Right cardiac atrium (tissue), 5 donors: ENCODE results near the gene TOMM40. TPM values are rescaled to one million over a fixed set of nuclear protein-coding genes. Genes with fewer than 3 reads are reported as not detected.
A peak's percentile ranks its signal among the peaks of the same experiment; 100 is the strongest.

ENCODE experiments used
- ATAC-seq, 2 donors: fragments of 200-7000 bp; cut with Tn5 transposase; one replicate each; pipeline versions ENCODE4 v1.8.0 to v1.9.1; 2020; ENCODE audit warnings: moderate library complexity in 2 of 2, mild to moderate bottlenecking in 1 of 2
- DNase-seq, 3 donors: peaks; one replicate each; pipeline ENCODE4 v3.0.0-alpha.2; 2020
- H3K27ac ChIP-seq: one replicate; pipeline ENCODE4 v1.5.1; 2013; ENCODE audit warnings: mild to moderate bottlenecking, low read length, control low read depth, moderate library complexity
- H3K27me3 ChIP-seq: one replicate; pipeline ENCODE4 v1.6.1; 2013; ENCODE audit not compliant: control insufficient read depth, insufficient read depth
- H3K4me1 ChIP-seq: one replicate; pipeline ENCODE4 v1.6.1; 2013; ENCODE audit warnings: low read length; ENCODE audit not compliant: control insufficient read depth, insufficient read depth
- H3K4me3 ChIP-seq: one replicate; pipeline ENCODE4 v1.5.1; 2013; ENCODE audit warnings: low read length, control low read depth
- H3K9me3 ChIP-seq: one replicate; pipeline ENCODE4 v1.6.1; 2013; ENCODE audit warnings: low read length; ENCODE audit not compliant: control insufficient read depth
- WGBS: extraction: QIAGEN DNeasy Blood & Tissue Kit; methylation state at CpG from one replicate; pipeline ENCODE4 v1.1.7; 2013; 5-methylcytosine and 5-hydroxymethylcytosine counted together
- intact Hi-C, 4 donors: fragments of 100-400 bp; cut with DNase I; formaldehyde crosslinking; loops; one replicate each; pipeline versions ENCODE4 v1.11.0 to v1.14.0; 2022 to 2023
- polyA plus RNA-seq: library from polyadenylated mRNA; stranded (reverse); fragments of 200-250 nt; gene quantifications from one replicate; pipeline ENCODE4 v1.2.3, GENCODE V29; 2013
- total RNA-seq, 4 donors: library from RNA; stranded (reverse); fragmentation: NEBNext Ultra II Directional; extraction: Animal tissue kit (Norgen Biotek cat#: 25700); gene quantifications; one replicate each; pipeline ENCODE4 v1.2.1, GENCODE V29; 2021
- donor health status: healthy with polysubstance abuse.
- donor health status: DM: no; HTN: yes; CAD: no.
- donor health status: DM: no; HTN: no; CAD: no.
- donor health status: DM: no; HTN: yes; CAD: no; lungs with severe emphysema.
- donor health status: DM: yes; HTN: yes; CAD: no.

Gene TOMM40
- total and polyA plus RNA-seq, 5 donors, result 36.7 to 51.4 (median 46.5) TPM

DNA sequence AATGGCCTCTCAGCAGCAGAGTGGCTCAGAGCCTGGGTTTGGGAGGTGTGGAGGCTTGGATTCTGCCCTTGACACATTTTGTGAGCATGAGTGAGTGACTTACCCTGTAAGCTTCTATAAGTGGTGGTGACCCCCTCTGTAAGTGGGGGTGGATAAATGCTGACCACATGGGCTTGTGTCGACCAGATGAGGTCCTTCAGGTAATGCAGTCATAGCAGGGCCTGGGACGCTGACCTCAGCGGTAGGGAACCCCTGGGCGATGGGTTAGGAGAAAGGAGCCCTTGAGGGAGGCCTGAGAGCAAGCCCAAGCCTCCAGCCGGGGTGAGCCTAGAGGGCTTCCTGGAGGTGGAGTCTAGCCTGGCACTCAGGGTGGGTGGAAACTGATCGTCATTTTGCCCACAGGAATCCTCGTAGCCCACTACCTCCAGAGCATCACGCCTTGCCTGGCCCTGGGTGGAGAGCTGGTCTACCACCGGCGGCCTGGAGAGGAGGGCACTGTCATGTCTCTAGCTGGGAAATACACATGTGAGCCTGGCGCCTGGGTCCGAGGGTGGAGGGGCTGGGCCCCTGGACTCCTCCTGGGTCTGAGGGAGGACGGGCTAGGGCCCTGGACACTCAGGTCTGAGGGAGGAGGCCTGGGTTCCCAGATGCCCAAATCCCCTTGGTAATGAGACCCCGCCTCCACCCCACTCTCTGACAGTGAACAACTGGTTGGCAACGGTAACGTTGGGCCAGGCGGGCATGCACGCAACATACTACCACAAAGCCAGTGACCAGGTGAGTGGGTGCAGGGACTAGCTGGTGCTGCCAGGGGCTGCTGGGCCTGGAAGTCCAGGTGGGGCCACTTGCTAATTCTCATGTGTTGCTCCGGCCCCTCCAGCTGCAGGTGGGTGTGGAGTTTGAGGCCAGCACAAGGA is 9.5 kb downstream of the TOMM40 start:
- no peak for ATAC-seq
- no peaks in the 10 kb centered on the region for H3K27me3 ChIP-seq
- H3K4me1 ChIP-seq, result no peaks in the 10 kb centered on the region
- 93% methylated on average over 19 of the region's 19 CpGs for WGBS
- no peak overlapping the region for H3K27ac ChIP-seq
- H3K9me3 ChIP-seq, result no peaks in the 10 kb centered on the region
- intact Hi-C loops, result loop anchor here (5.0 to 10.0 kb wide), 3 partner anchors 47 to 154 kb away; partner anchors contain the start of gene APOC2 (in 1 of the 4)
- no peak for DNase-seq
- no peak overlapping the region for H3K4me3 ChIP-seq

DNA sequence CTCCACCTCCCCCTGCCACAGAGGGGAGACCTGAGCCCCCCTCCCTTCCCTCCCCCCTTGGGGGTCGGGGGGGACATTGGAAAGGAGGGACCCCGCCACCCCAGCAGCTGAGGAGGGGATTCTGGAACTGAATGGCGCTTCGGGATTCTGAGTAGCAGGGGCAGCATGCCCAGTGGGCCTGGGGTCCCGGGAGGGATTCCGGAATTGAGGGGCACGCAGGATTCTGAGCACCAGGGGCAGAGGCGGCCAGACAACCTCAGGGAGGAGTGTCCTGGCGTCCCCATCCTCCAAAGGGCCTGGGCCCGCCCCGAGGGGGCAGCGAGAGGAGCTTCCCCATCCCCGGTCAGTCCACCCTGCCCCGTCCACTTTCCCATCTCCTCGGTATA is 12.2 kb downstream of the TOMM40 start:
- no peak overlapping the region for H3K27ac ChIP-seq
- ATAC-seq (peak in 1 of 2 donors; percentile 9), DNase-seq (peak in 1 of 3 donors; percentile 50)
- H3K4me1 ChIP-seq, result no peaks in the 10 kb centered on the region
- 73% methylated on average over 15 of the region's 15 CpGs for WGBS
- intact Hi-C loops, result loop anchor here (5.0 to 10.0 kb wide), 3 partner anchors 44 to 152 kb away; partner anchors contain the start of gene APOC2 (in 1 of the 4)
- no peak overlapping the region for H3K4me3 ChIP-seq
- H3K9me3 ChIP-seq, result no peaks in the 10 kb centered on the region
- no peaks in the 10 kb centered on the region for H3K27me3 ChIP-seq

DNA sequence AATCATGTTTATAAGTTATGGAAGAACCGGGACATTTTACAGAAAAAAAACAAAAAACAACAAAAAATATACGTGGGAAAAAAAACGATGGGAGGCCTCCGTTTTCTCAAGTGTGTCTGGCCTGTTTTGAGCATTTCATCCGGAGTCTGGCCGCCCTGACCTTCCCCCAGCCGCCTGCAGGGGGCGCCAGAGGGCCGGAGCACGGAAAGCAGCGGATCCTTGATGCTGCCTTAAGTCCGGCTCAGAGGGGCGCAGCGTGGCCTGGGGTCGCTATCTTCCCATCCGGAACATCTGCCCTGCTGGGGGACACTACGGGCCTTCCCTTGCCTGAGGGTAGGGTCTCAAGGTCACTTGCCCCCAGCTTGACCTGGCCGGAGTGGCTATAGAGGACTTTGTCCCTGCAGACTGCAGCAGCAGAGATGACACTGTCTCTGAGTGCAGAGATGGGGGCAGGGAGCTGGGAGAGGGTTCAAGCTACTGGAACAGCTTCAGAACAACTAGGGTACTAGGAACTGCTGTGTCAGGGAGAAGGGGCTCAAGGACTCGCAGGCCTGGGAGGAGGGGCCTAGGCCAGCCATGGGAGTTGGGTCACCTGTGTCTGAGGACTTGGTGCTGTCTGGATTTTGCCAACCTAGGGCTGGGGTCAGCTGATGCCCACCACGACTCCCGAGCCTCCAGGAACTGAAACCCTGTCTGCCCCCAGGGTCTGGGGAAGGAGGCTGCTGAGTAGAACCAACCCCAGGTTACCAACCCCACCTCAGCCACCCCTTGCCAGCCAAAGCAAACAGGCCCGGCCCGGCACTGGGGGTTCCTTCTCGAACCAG is 12.8 kb downstream of the TOMM40 start:
- 17% methylated on average over 24 of the region's 24 CpGs for WGBS

DNA sequence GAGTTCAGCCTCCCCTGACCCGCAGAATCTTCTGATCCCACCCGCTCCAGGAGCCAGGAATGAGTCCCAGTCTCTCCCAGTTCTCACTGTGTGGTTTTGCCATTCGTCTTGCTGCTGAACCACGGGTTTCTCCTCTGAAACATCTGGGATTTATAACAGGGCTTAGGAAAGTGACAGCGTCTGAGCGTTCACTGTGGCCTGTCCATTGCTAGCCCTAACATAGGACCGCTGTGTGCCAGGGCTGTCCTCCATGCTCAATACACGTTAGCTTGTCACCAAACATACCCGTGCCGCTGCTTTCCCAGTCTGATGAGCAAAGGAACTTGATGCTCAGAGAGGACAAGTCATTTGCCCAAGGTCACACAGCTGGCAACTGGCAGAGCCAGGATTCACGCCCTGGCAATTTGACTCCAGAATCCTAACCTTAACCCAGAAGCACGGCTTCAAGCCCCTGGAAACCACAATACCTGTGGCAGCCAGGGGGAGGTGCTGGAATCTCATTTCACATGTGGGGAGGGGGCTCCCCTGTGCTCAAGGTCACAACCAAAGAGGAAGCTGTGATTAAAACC is 13.5 kb downstream of the TOMM40 start:
- 70% methylated on average over 12 of the region's 12 CpGs for WGBS
- DNase-seq (no peak), ATAC-seq (no peak)
- no peaks in the 10 kb centered on the region for H3K27me3 ChIP-seq
- no peak overlapping the region for H3K27ac ChIP-seq
- H3K4me3 ChIP-seq, result no peak overlapping the region
- intact Hi-C loops, result loop anchor here (5.0 to 10.0 kb wide), 3 partner anchors 43 to 150 kb away; partner anchors contain the start of gene APOC2 (in 1 of the 4)
- no peaks in the 10 kb centered on the region for H3K4me1 ChIP-seq
- no peaks in the 10 kb centered on the region for H3K9me3 ChIP-seq

More for the DNA sequence above, 12.8 kb downstream of the TOMM40 start:
- DNase-seq (peak; percentile 66 to 90 (median 89)), ATAC-seq (peak; percentile 58 to 67)
- Histone ChIP-seq H3K4me1 (no peaks in the 10 kb centered on the region), H3K27ac (no peak overlapping the region), H3K27me3 (no peaks in the 10 kb centered on the region), H3K9me3 (no peaks in the 10 kb centered on the region), H3K4me3 (no peak overlapping the region)
- intact Hi-C loops, result loop anchor here (5.0 to 10.0 kb wide), 3 partner anchors 43 to 151 kb away; partner anchors contain the start of gene APOC2 (in 1 of the 4)

DNA sequence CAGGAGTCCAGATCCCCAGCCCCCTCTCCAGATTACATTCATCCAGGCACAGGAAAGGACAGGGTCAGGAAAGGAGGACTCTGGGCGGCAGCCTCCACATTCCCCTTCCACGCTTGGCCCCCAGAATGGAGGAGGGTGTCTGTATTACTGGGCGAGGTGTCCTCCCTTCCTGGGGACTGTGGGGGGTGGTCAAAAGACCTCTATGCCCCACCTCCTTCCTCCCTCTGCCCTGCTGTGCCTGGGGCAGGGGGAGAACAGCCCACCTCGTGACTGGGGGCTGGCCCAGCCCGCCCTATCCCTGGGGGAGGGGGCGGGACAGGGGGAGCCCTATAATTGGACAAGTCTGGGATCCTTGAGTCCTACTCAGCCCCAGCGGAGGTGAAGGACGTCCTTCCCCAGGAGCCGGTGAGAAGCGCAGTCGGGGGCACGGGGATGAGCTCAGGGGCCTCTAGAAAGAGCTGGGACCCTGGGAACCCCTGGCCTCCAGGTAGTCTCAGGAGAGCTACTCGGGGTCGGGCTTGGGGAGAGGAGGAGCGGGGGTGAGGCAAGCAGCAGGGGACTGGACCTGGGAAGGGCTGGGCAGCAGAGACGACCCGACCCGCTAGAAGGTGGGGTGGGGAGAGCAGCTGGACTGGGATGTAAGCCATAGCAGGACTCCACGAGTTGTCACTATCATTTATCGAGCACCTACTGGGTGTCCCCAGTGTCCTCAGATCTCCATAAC is 14.5 kb downstream of the TOMM40 start, which contains the start of gene APOE:
Gene APOE, plus strand, starts transcription at position 360 of the 724 bp plus-strand sequence. CDS start 829 bp downstream, outside the sequence.
- no peaks in the 10 kb centered on the region for H3K27me3 ChIP-seq
- 1% methylated on average over 20 of the region's 20 CpGs for WGBS
- peak; percentile 9 to 19 for ATAC-seq

DNA sequence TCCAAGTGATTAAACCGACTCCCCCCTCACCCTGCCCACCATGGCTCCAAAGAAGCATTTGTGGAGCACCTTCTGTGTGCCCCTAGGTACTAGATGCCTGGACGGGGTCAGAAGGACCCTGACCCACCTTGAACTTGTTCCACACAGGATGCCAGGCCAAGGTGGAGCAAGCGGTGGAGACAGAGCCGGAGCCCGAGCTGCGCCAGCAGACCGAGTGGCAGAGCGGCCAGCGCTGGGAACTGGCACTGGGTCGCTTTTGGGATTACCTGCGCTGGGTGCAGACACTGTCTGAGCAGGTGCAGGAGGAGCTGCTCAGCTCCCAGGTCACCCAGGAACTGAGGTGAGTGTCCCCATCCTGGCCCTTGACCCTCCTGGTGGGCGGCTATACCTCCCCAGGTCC is 16.6 kb downstream of the TOMM40 start:
- Histone ChIP-seq H3K27ac (no peak overlapping the region), H3K4me3 (no peak overlapping the region), H3K9me3 (no peaks in the 10 kb centered on the region), H3K4me1 (no peaks in the 10 kb centered on the region), H3K27me3 (no peaks in the 10 kb centered on the region)
- intact Hi-C loops, result loop anchor here in 3 of 4 donors (5.0 to 10.0 kb wide), 2 partner anchors 35 to 147 kb away; partner anchors contain the start of gene APOC4 (in 1 of the 3)
- ATAC-seq, result no peak
- no peak for DNase-seq
- WGBS, result 92% methylated on average over 12 of the region's 12 CpGs

More for the DNA sequence above, 14.5 kb downstream of the TOMM40 start, which contains the start of gene APOE:
- Histone ChIP-seq H3K27ac (no peak within 1 kb of the TSS), H3K4me3 (peak within 1 kb of the TSS; percentile 12), H3K4me1 (no peaks in the 10 kb centered on the region), H3K9me3 (no peaks in the 10 kb centered on the region)
- peak in 1 of 3 donors; percentile 71 for DNase-seq
- intact Hi-C loops, result loop anchor here in 3 of 4 donors (5.0 to 10.0 kb wide), 2 partner anchors 37 to 149 kb away; partner anchors contain the start of gene APOC4 (in 1 of the 3)

DNA sequence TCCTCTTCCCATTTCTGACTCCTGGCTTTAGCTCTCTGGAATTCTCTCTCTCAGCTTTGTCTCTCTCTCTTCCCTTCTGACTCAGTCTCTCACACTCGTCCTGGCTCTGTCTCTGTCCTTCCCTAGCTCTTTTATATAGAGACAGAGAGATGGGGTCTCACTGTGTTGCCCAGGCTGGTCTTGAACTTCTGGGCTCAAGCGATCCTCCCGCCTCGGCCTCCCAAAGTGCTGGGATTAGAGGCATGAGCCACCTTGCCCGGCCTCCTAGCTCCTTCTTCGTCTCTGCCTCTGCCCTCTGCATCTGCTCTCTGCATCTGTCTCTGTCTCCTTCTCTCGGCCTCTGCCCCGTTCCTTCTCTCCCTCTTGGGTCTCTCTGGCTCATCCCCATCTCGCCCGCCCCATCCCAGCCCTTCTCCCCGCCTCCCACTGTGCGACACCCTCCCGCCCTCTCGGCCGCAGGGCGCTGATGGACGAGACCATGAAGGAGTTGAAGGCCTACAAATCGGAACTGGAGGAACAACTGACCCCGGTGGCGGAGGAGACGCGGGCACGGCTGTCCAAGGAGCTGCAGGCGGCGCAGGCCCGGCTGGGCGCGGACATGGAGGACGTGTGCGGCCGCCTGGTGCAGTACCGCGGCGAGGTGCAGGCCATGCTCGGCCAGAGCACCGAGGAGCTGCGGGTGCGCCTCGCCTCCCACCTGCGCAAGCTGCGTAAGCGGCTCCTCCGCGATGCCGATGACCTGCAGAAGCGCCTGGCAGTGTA is 17.2 kb downstream of the TOMM40 start:
- DNase-seq (peak in 1 of 3 donors; percentile 56), ATAC-seq (no peak)
- H3K4me1 ChIP-seq, result no peaks in the 10 kb centered on the region
- no peak overlapping the region for H3K27ac ChIP-seq
- no peak overlapping the region for H3K4me3 ChIP-seq
- 95% methylated on average over 46 of the region's 46 CpGs for WGBS
- no peaks in the 10 kb centered on the region for H3K9me3 ChIP-seq
- intact Hi-C loops, result loop anchor here in 3 of 4 donors (5.0 to 10.0 kb wide), 2 partner anchors 34 to 147 kb away; partner anchors contain the start of gene APOC4 (in 1 of the 3)
- no peaks in the 10 kb centered on the region for H3K27me3 ChIP-seq

DNA sequence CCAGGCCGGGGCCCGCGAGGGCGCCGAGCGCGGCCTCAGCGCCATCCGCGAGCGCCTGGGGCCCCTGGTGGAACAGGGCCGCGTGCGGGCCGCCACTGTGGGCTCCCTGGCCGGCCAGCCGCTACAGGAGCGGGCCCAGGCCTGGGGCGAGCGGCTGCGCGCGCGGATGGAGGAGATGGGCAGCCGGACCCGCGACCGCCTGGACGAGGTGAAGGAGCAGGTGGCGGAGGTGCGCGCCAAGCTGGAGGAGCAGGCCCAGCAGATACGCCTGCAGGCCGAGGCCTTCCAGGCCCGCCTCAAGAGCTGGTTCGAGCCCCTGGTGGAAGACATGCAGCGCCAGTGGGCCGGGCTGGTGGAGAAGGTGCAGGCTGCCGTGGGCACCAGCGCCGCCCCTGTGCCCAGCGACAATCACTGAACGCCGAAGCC is 17.8 kb downstream of the TOMM40 start:
- Histone ChIP-seq H3K27me3 (no peaks in the 10 kb centered on the region), H3K4me1 (no peaks in the 10 kb centered on the region), H3K27ac (no peak overlapping the region), H3K4me3 (no peak overlapping the region), H3K9me3 (no peaks in the 10 kb centered on the region)
- DNase-seq (no peak), ATAC-seq (no peak)
- 96% methylated on average over 44 of the region's 44 CpGs for WGBS
- intact Hi-C loops, result loop anchor here in 3 of 4 donors (5.0 to 10.0 kb wide), 2 partner anchors 33 to 146 kb away; partner anchors contain the start of gene APOC4 (in 1 of the 3)

DNA sequence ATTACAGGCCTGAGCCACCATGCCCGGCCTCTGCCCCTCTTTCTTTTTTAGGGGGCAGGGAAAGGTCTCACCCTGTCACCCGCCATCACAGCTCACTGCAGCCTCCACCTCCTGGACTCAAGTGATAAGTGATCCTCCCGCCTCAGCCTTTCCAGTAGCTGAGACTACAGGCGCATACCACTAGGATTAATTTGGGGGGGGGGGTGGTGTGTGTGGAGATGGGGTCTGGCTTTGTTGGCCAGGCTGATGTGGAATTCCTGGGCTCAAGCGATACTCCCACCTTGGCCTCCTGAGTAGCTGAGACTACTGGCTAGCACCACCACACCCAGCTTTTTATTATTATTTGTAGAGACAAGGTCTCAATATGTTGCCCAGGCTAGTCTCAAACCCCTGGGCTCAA is 18.7 kb downstream of the TOMM40 start:
- no peak for DNase-seq
- no peak for ATAC-seq
- no peaks in the 10 kb centered on the region for H3K9me3 ChIP-seq
- H3K4me1 ChIP-seq, result no peaks in the 10 kb centered on the region
- no peaks in the 10 kb centered on the region for H3K27me3 ChIP-seq
- WGBS, result 78% methylated on average over 5 of the region's 5 CpGs
- H3K4me3 ChIP-seq, result no peak overlapping the region
- intact Hi-C loops, result loop anchor here in 3 of 4 donors (5.0 to 10.0 kb wide), 3 partner anchors 33 to 145 kb away; partner anchors contain the start of genes APOC2 (in 1 of the 3) and APOC4 (in 1 of the 3)
- H3K27ac ChIP-seq, result no peak overlapping the region
